Left lung (tissue), 10 donors: ENCODE data around the gene SLC25A36. TPM values are rescaled to one million over a fixed set of nuclear protein-coding genes. Genes with fewer than 3 reads are reported as not detected.

Experiments
- ATAC-seq: fragments of 200-7000 bp; cut with Tn5 transposase; one replicate; pipeline ENCODE4 v1.9.1; 2020; ENCODE audit warnings: moderate library complexity
- DNase-seq, 4 donors: peaks; one replicate each; pipeline ENCODE4 v3.0.0-alpha.2; 2013 to 2020
- H3K27ac ChIP-seq, 2 donors: fragments of 200-600 bp; sonication (generic) in 1 of 2; one replicate each; pipeline versions ENCODE4 v1.5.0 to v1.8.0; 2020 to 2021
- H3K27me3 ChIP-seq, 2 donors: fragments of 200-600 bp; sonication (generic) in 1 of 2; one replicate each; pipeline versions ENCODE4 v1.5.0 to v1.8.0; 2020 to 2021
- H3K36me3 ChIP-seq, 2 donors: fragments of 200-600 bp; sonication (generic) in 1 of 2; one replicate each; pipeline versions ENCODE4 v1.5.0 to v1.8.0; 2020 to 2021
- H3K4me1 ChIP-seq, 2 donors: fragments of 200-600 bp; one replicate each; pipeline ENCODE4 v1.8.0; 2021
- H3K4me3 ChIP-seq, 2 donors: fragments of 200-600 bp; sonication (generic) in 1 of 2; one replicate each; pipeline versions ENCODE4 v1.5.0 to v1.8.0; 2020 to 2021; ENCODE audit warnings: mild to moderate bottlenecking in 1 of 2
- H3K9me3 ChIP-seq, 2 donors: fragments of 200-600 bp; sonication (generic) in 1 of 2; one replicate each; pipeline versions ENCODE4 v1.5.0 to v1.8.0; 2020 to 2021
- intact Hi-C, 2 donors: fragments of 100-400 bp; cut with DNase I; formaldehyde crosslinking; loops; one replicate each; pipeline versions ENCODE4 v1.11.2 to v1.14.2; 2022
- polyA plus RNA-seq, 6 donors: library from polyadenylated mRNA; unstranded; fragments of 120-200 nt; gene quantifications; one replicate each; pipeline ENCODE4 v1.2.1, GENCODE V29; 2013; ENCODE audit not compliant: insufficient read length in 6 of 6
- total RNA-seq, 2 donors: library from RNA; stranded (reverse); fragmentation: NEBNext Ultra II Directional; extraction: Animal tissue kit (Norgen Biotek cat#: 25700); gene quantifications; one replicate each; pipeline ENCODE4 v1.2.1, GENCODE V29; 2021
- TF ChIP-seq, protein P1 (sequence below), 2 donors: fragments of 200-600 bp; sonication (generic) in 1 of 2; IDR thresholded peaks; one replicate each; pipeline versions ENCODE4 v1.5.0 to v1.8.0; 2021; ENCODE audit warnings: antibody characterized with exemption in 2 of 2
- donor health status: DM: no; HTN: yes; CAD: no.
- donor health status: DM: no; HTN: no; CAD: no.

SLC25A36 gene
- total and polyA plus RNA-seq, 8 donors, result 53.3 to 215 (median 174) TPM

DNA sequence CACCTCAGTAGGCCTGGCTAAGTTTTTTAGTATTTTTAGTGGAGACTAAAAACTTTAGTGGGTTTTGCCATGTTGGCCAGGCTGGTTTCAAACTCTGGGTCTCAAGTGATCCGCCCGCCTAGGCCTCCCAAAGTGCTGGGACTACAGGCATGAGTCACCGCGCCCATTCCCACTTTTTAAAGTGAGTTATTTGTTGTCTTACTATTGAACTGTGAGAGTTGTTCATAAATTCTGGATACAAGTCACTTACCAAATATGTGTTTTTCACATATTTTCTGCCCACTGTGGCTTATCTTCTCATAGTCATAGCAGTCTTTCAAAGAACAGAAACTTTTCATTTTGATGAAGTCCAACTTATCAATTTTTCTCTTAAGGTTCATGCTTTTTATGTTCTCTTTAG is 79.6 kb downstream of the SLC25A36 start:
- H3K27me3 ChIP-seq, result no peaks in the 10 kb centered on the region
- TF ChIP-seq, protein P1, sequence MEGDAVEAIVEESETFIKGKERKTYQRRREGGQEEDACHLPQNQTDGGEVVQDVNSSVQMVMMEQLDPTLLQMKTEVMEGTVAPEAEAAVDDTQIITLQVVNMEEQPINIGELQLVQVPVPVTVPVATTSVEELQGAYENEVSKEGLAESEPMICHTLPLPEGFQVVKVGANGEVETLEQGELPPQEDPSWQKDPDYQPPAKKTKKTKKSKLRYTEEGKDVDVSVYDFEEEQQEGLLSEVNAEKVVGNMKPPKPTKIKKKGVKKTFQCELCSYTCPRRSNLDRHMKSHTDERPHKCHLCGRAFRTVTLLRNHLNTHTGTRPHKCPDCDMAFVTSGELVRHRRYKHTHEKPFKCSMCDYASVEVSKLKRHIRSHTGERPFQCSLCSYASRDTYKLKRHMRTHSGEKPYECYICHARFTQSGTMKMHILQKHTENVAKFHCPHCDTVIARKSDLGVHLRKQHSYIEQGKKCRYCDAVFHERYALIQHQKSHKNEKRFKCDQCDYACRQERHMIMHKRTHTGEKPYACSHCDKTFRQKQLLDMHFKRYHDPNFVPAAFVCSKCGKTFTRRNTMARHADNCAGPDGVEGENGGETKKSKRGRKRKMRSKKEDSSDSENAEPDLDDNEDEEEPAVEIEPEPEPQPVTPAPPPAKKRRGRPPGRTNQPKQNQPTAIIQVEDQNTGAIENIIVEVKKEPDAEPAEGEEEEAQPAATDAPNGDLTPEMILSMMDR (IDR thresholded peaks at IDR 0.05), result no peak
- ATAC-seq (no peak), DNase-seq (no peak)
- H3K4me3 ChIP-seq, result no peak overlapping the region
- H3K27ac ChIP-seq, result no peak overlapping the region
- H3K36me3 ChIP-seq, result no peaks in the 10 kb centered on the region
- H3K9me3 ChIP-seq, result no peaks in the 10 kb centered on the region
- H3K4me1 ChIP-seq, result no peaks in the 10 kb centered on the region
- intact Hi-C loops, result no loop called here

Other genes with a start within 250 kb of the SLC25A36 start
- gene SPSB4, start 109.5 kb downstream of the SLC25A36 start, total RNA-seq, result 1 to 10 TPM; 1.3 to 2.1 TPM
- gene SPSB4, start 109.5 kb downstream of the SLC25A36 start, polyA plus RNA-seq, result 1 to 10 TPM; 5.2 to 9.9 (median 7.0) TPM